Measurements from ENCODE around the gene TMEM11.

Gene TMEM11

GRCh38 chr17:21184570-21184969, 29.4 kb downstream of the TMEM11 start:
- no peak for TF ChIP-seq CTCF (IDR thresholded peaks at IDR 0.05; ENCODE audit: low read depth, low read length, missing control alignments)
- no peak for DNase-seq (ENCODE audit: low read depth)
- H3K4me3 ChIP-seq (ENCODE audit: low read depth, low read length) = no peak overlapping the region

- H3K4me3 ChIP-seq (ENCODE audit: low read depth, low read length) = no peak overlapping the region
- no peak for TF ChIP-seq CTCF (IDR thresholded peaks at IDR 0.05; ENCODE audit: low read depth, low read length, missing control alignments)
- DNase-seq (ENCODE audit: low read depth) = no peak
Measured at GRCh38 chr17:21183468-21183867, 30.5 kb downstream of the TMEM11 start.

GRCh38 chr17:21177854-21178600, 35.9 kb downstream of the TMEM11 start:
- H3K4me3 ChIP-seq (ENCODE audit: low read depth, low read length) = no peak overlapping the region
- no peak for TF ChIP-seq CTCF (IDR thresholded peaks at IDR 0.05; ENCODE audit: low read depth, low read length, missing control alignments)
- no peak for DNase-seq (ENCODE audit: low read depth)

GRCh38 chr17:21177401-21177800, 36.6 kb downstream of the TMEM11 start:
- no peak for TF ChIP-seq CTCF (IDR thresholded peaks at IDR 0.05; ENCODE audit: low read depth, low read length, missing control alignments)
- DNase-seq (ENCODE audit: low read depth) = no peak
- H3K4me3 ChIP-seq (ENCODE audit: low read depth, low read length) = no peak overlapping the region

GRCh38 chr17:21176773-21177395, 37.1 kb downstream of the TMEM11 start:
- TF ChIP-seq CTCF (IDR thresholded peaks at IDR 0.05; ENCODE audit: low read depth, low read length, missing control alignments) = no peak
- H3K4me3 ChIP-seq (ENCODE audit: low read depth, low read length) = no peak overlapping the region
- no peak for DNase-seq (ENCODE audit: low read depth)

- no peak for DNase-seq (ENCODE audit: low read depth)
- no peak for TF ChIP-seq CTCF (IDR thresholded peaks at IDR 0.05; ENCODE audit: low read depth, low read length, missing control alignments)
- H3K4me3 ChIP-seq (ENCODE audit: low read depth, low read length) = no peak overlapping the region
Measured at GRCh38 chr17:21174713-21175112, 39.2 kb downstream of the TMEM11 start.

GRCh38 chr17:21174186-21174585, 39.8 kb downstream of the TMEM11 start:
- TF ChIP-seq CTCF (IDR thresholded peaks at IDR 0.05; ENCODE audit: low read depth, low read length, missing control alignments) = no peak
- no peak overlapping the region for H3K4me3 ChIP-seq (ENCODE audit: low read depth, low read length)
- no peak for DNase-seq (ENCODE audit: low read depth)
